ENCODE data around the gene MBP.
"Not testable (repeated sequence)": the region's sequence is repeated elsewhere in the genome, so short reads cannot be mapped to it uniquely, and the experiment has no call there.

The MBP gene

DNA sequence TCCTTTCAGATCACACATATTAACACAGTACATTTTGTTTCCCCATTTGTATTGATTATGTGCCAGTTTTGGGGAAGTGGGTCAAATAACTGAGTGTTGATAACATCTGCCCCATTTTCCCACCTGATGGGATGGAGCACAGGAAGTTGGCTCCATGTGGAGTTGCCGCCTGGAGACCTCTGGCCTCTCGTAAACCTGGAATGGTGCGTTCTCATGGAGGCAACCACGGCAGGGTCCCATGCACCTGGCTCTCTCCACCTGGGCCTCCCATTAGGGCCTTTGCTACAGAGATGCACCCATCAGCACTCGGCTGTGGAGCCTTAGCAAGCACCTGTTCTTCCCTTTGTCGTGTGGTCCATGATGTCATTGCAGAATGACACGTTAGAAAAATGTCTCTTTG is 130.6 kb downstream of the MBP start:
- Mint-ChIP-seq H3K4me1 (ENCODE audit: low read depth) (peaks cover 31% of the 10 kb centered on the region), H3K4me3 (no peak overlapping the region), H3K9me3 (no peaks in the 10 kb centered on the region), H3K36me3 (ENCODE audit: low read depth) (no peaks in the 10 kb centered on the region), H3K27ac (no peak overlapping the region), H3K27me3 (no peaks in the 10 kb centered on the region)

DNA sequence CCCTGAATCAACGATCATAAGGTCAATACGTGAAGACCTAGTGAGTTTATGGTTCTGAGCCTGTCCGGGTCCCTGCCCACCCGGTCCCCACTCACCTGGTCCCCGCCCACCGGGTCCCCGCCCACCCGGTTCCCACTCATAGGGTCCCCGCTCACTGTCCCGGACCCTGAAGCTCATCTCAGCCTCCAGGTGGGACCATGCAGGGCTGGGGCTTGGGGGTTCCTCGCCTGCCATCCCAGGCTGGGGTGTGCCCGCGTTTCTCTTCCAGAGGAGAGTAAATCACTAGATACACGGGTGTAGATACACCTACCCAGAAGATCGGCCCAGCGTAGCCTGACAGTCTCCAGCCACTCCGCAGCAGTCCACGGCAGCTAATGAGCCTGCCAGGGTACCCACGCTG is 131.5 kb downstream of the MBP start:
- H3K4me1 Mint-ChIP-seq (ENCODE audit: low read depth), result peaks cover 29% of the 10 kb centered on the region
- H3K27ac Mint-ChIP-seq, result no peak overlapping the region
- H3K36me3 Mint-ChIP-seq (ENCODE audit: low read depth), result no peaks in the 10 kb centered on the region
- no peaks in the 10 kb centered on the region for H3K9me3 Mint-ChIP-seq
- no peak overlapping the region for H3K4me3 Mint-ChIP-seq
- no peaks in the 10 kb centered on the region for H3K27me3 Mint-ChIP-seq

DNA sequence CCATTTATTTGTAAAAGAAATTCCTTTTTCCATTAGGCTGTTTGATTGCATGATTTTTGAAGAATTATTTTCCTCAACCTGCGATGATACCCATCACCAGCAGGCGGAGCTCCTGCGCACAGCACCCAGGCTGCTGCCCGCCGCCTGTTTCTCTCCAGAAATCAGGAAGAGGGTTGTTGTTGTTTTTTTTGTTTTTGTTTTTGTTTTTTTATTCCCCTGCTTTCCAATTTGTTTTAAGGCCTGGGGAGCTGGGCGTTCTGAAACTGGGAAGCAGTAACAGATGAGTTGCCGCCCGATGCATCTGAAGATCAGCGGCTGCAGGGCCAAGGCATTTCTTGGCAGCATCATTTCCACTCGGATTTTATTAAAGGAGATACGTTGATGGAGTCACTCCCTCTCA is 132.1 kb downstream of the MBP start:
- Mint-ChIP-seq H3K27ac (peak overlapping the region; percentile 21), H3K4me1 (ENCODE audit: low read depth) (peaks cover 23% of the 10 kb centered on the region)

DNA sequence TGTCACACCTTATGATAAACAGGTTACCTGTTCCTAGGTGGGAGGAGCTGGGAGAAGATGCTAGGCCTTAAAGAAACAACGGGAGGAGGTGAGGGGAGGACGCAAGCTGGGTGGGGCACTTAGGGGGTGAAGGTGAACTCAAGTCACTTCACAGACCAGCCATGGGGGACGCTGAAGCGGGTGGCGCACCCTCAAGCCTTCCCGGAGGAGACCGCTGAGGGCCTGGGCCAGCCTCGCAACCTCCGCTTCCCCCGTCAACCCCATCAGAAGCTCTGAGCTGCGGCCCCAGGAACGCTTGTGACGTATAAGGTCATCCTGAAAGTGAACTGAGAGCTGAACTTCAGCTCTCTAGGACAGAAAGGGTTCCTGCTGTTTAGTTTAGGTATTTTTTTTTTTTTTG is 133.5 kb downstream of the MBP start:
- H3K27ac Mint-ChIP-seq, result no peak overlapping the region
- H3K36me3 Mint-ChIP-seq (ENCODE audit: low read depth), result no peaks in the 10 kb centered on the region
- H3K9me3 Mint-ChIP-seq, result no peaks in the 10 kb centered on the region
- H3K4me3 Mint-ChIP-seq, result no peak overlapping the region
- H3K27me3 Mint-ChIP-seq, result no peaks in the 10 kb centered on the region
- H3K4me1 Mint-ChIP-seq (ENCODE audit: low read depth), result peaks cover 10% of the 10 kb centered on the region

More for the DNA sequence above, 132.1 kb downstream of the MBP start:
- H3K36me3 Mint-ChIP-seq (ENCODE audit: low read depth), result no peaks in the 10 kb centered on the region
- no peaks in the 10 kb centered on the region for H3K27me3 Mint-ChIP-seq
- no peak overlapping the region for H3K4me3 Mint-ChIP-seq
- no peaks in the 10 kb centered on the region for H3K9me3 Mint-ChIP-seq

DNA sequence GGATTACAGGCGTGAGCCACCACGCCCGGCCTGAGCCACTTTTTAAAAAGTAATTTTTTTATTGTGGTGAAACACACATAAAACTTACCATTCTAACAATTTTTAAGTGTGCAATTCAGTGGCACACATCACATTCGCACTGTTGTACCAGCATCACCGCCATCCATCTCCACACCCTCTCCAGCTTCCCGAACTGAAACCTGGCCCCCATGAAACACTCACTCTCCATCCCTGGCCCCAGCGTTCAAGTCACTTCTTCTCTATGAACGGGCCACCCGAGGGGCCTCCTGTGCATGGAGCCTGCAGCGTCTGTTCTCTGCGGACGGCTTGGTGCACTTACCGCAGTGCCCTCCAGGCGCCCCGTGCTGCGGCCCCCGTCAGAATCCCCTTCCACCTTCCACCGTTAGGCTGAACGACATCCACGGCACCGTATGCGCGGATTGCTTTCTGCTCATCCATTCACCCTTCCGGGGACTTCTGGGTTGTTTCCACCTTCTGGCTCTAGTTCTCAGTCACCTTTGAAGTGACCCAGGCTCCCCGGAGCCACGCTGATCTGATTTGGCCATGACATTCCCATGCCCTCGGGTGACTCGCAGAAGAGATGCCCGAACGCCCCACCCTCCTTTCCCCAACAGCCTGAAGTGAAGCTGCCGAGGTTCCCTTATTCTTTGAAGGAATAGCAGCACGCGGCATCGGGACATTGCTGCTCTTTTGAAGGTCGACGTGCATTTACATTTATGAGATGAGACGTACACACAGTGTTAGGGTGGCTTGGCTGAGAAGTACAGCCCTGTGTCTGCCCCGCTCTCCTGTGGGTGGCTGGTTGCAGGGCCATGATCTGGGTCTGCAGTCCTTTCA is 134.4 kb downstream of the MBP start:
- H3K27ac Mint-ChIP-seq, result no peak overlapping the region
- peaks cover 10% of the 10 kb centered on the region for H3K4me1 Mint-ChIP-seq (ENCODE audit: low read depth)
- H3K36me3 Mint-ChIP-seq (ENCODE audit: low read depth), result no peaks in the 10 kb centered on the region
- no peaks in the 10 kb centered on the region for H3K27me3 Mint-ChIP-seq
- no peaks in the 10 kb centered on the region for H3K9me3 Mint-ChIP-seq
- H3K4me3 Mint-ChIP-seq, result no peak overlapping the region

DNA sequence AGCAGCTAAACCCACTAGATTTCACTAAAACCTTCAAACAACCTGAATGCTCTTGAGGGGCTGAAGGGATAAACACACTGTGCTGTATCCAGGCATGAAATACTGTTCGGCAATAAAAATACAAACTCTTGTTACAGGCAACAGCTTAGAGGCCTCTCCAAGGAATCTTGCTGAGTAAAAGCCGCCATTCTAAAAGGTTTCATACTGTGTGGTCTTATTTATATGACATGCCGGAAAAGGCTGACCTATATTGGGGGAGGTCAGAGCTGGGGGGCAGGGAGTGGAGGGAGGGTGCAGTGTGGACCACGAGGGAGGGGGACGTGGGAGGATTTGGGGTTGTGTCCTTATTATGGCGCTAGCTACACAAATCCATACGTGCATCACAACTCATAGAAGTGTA is 136.2 kb downstream of the MBP start:
- Mint-ChIP-seq H3K27me3 (no peaks in the 10 kb centered on the region), H3K36me3 (ENCODE audit: low read depth) (no peaks in the 10 kb centered on the region), H3K27ac (no peak overlapping the region), H3K4me3 (no peak overlapping the region), H3K9me3 (no peaks in the 10 kb centered on the region), H3K4me1 (ENCODE audit: low read depth) (peaks cover 6% of the 10 kb centered on the region)

DNA sequence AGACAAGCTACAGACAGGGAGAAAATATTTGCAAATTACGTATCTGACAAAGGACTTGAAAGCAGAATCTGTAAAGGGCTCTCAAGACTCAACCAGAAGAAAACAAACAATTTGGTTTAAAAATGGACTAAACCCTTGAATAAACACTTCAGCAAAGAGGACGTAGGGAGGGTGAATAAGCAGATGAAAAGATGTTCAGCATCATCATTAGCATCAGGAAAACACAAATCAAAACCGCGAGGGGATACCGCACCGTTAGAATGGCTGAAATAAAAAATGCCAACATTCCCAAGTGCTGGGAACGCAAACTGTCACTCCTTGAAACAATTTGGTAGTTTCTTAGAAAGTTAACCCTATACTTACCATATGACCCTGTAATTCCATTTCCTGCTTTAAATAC is 136.7 kb downstream of the MBP start:
- no peaks in the 10 kb centered on the region for H3K27me3 Mint-ChIP-seq
- no peak overlapping the region for H3K27ac Mint-ChIP-seq
- H3K36me3 Mint-ChIP-seq (ENCODE audit: low read depth), result no peaks in the 10 kb centered on the region
- H3K4me1 Mint-ChIP-seq (ENCODE audit: low read depth), result peaks cover 6% of the 10 kb centered on the region
- H3K9me3 Mint-ChIP-seq, result no peaks in the 10 kb centered on the region
- H3K4me3 Mint-ChIP-seq, result no peak overlapping the region

DNA sequence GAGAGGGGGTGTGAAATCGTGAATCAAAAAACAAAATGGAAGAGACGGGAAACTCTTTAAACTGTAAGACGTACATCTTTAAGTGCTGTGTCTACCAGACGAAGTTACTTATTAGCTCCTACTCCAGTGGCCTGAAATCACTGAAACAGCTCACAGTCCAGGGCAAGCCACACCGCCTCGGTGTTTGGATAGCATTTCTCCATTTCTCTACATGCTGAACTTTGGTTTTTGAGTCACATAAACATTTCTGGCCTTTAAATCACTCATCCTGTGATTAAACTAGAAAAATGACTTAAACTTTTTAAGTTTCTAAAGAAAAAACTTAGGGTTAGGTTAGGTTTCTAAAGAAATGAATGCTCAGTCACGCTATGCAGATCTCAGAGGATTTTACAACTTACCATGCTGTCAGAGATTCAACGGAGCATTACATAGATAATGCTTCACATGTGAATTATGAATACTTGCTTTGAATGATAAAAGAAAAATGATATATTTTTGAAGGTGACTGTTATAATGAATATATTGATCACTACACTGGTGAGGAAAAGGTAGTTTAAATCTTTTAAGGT is 138.4 kb downstream of the MBP start:
- no peaks in the 10 kb centered on the region for H3K4me1 Mint-ChIP-seq (ENCODE audit: low read depth)
- no peaks in the 10 kb centered on the region for H3K27me3 Mint-ChIP-seq
- no peak overlapping the region for H3K4me3 Mint-ChIP-seq
- no peak overlapping the region for H3K27ac Mint-ChIP-seq
- no peaks in the 10 kb centered on the region for H3K9me3 Mint-ChIP-seq
- no peaks in the 10 kb centered on the region for H3K36me3 Mint-ChIP-seq (ENCODE audit: low read depth)

DNA sequence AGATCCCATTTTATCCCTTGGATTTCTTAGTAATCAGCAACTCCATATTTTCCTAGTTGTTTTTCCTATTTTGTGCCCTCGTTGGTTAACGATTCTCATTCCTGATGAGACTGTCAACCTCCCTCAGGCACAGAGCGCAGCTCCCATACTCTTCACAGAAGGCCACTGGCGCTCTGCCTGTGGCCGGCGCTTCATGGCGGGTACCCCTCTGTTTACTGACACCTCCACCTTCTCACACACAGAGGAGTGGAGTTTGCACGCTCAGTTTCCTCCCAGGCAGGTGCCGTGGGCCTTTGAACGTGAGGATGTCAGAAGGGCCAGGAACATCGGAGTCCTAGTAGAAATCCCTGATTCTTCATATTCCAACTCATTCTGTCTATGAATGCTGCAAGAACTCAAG is 139.0 kb downstream of the MBP start:
- H3K36me3 Mint-ChIP-seq (ENCODE audit: low read depth), result no peaks in the 10 kb centered on the region

DNA sequence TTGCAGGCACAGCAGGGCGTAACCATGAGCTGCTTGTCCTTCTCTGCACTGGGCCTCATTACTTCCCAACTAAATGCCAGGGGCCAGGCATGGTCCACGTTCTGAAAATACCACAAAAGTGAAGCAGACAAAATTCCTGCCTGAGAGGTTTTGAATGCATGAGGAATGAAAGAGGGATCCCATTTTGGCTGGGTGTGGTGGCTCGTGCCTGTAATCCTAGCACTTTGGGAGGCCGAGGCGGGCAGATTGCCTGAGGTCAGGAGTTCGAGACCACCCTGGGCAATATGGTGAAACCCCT is 139.5 kb downstream of the MBP start:
- Mint-ChIP-seq H3K4me3 (no peak overlapping the region), H3K36me3 (ENCODE audit: low read depth) (no peaks in the 10 kb centered on the region), H3K4me1 (ENCODE audit: low read depth) (no peaks in the 10 kb centered on the region), H3K27me3 (no peaks in the 10 kb centered on the region), H3K9me3 (no peaks in the 10 kb centered on the region), H3K27ac (no peak overlapping the region)

More for the DNA sequence above, 139.0 kb downstream of the MBP start:
- H3K4me3 Mint-ChIP-seq, result no peak overlapping the region
- no peaks in the 10 kb centered on the region for H3K9me3 Mint-ChIP-seq
- H3K4me1 Mint-ChIP-seq (ENCODE audit: low read depth), result no peaks in the 10 kb centered on the region
- H3K27ac Mint-ChIP-seq, result no peak overlapping the region
- H3K27me3 Mint-ChIP-seq, result no peaks in the 10 kb centered on the region

DNA sequence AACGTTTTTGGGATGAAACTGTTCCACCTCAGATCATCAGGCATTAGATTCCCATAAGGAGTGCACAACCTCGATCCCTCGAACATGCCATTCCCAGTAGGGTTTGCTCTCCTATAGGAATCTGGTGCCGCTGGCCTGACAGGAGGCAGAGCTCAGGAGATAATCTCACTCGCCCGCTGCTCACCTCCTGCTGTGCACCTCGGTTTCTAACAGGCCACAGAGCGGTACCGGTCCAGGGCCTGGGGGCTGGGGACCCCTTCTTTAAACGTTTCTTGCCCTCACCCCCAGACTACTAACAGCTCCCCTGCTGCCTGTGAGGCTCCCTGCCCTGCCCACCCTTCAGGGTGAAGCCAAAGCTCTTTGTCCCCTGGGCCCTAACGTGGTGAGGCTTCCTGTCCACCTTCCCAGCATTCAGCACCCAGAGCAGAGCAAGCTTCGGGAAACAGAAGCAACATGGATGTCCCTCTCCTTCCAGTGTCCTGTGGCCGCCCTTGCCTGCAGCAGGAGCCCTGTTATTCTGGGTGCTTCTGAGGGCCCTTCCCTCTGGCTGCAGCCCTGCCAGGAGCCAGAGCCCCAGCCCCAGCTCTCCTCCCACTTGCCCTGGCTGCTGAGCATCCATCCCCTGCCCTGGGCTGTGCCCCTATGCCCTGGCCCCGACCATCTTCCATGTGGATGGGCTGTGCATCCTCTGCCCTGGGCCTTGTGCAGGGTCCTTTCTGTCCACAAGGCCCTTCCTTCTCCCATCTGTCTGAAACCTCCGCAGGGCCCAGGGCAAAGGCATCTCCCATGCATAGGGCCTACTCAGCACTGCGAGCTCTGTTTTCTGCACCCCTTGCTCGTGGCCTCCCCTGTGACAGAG is 140.1 kb downstream of the MBP start:
- H3K4me1 Mint-ChIP-seq (ENCODE audit: low read depth), result no peaks in the 10 kb centered on the region
- no peaks in the 10 kb centered on the region for H3K27me3 Mint-ChIP-seq
- H3K27ac Mint-ChIP-seq, result no peak overlapping the region
- H3K4me3 Mint-ChIP-seq, result no peak overlapping the region
- H3K9me3 Mint-ChIP-seq, result no peaks in the 10 kb centered on the region
- H3K36me3 Mint-ChIP-seq (ENCODE audit: low read depth), result no peaks in the 10 kb centered on the region

DNA sequence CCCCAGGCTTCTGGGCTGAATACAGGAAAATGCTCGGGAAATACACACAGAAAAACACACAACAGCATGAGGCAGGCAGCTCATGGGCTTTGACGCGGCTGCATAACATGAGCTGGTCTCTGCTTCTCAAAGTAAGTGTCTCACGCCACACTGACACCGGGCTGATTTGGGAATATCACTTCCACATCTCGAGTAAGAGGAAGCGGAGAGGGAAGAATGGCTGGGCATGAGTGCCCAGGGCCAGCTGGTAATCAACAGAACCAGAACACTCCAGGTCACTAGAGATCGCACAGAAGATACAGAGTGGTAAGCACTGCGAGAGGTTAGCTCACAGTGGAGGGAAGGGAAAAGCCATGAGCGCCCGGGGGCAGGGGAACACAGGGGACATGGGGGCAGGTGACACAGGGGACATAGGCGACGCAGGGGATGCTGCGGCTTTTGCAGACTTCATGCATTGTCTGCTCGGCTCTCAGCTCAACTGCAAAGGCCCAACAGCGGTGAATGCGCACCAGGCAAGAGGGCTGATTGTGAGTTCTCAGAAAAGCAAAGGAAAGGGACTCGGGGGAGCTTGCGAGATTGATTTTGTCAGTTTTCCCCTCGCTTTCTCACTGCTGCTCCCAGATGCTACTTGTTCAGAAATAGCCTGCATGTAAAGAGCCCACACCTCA is 141.4 kb downstream of the MBP start:
- Mint-ChIP-seq H3K27ac (no peak overlapping the region), H3K4me1 (ENCODE audit: low read depth) (no peaks in the 10 kb centered on the region), H3K9me3 (no peaks in the 10 kb centered on the region), H3K27me3 (no peaks in the 10 kb centered on the region), H3K4me3 (no peak overlapping the region), H3K36me3 (ENCODE audit: low read depth) (no peaks in the 10 kb centered on the region)

DNA sequence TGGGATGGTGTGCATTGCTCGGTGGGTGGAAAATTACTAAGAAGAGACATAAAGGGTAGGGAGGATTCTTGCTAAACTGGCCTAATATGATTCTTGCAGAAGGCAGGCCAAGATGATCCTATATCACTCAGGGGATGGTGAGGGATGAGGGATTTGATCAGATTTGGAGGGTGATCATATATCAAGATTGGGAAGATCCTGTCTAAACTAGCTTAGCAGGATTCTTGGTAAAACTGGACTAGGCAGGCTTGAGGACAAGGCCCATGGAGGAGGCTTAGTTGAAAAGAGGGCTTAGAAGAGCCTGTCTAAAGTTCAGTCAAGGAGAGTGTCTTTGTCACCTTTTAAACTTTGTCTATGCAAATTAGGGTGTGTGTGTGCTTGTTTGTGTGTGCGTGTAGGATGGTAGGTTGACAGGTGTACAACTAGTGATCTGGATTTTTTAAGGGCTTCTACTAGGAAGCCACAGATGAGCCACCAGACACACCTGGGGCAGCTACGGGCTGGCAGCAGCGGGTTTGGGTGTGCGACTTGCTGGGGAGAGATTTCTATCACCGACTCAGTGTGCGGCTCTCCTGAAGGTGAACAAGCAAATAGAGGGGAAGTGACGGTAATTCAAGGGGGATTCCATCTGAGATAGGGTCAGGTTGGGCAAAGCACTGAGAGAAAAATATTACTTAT is 142.1 kb downstream of the MBP start:
- H3K4me1 Mint-ChIP-seq (ENCODE audit: low read depth); H3K27ac Mint-ChIP-seq; H3K4me3 Mint-ChIP-seq; H3K9me3 Mint-ChIP-seq; H3K36me3 Mint-ChIP-seq (ENCODE audit: low read depth); H3K27me3 Mint-ChIP-seq: not testable (repeated sequence)

DNA sequence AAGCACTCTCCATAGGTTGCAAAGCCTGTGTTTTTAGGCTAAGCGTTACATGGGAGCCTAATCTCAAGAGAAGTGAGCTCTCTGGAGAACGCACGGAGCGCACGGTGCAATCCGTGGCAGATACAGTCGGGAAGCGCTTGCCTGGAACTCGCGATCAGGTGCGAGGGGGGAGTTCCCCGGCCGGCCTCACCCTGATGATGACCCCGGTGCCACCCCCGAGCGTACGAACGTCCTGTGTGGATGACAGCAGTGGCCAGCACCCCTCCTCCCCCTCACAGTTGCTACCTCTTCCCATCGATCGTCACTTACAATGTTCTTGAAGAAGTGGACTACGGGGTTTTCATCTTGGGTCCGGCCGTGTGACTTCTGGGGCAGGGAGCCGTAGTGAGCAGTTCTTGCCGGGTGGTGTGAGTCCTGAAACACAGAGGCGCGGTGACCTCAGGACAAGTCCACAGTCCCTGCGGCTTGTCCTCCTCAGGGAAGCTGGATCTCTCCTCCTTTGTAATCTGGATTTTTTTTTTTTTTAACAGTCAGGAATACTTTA is 142.9 kb downstream of the MBP start:
- Mint-ChIP-seq H3K27ac (no peak overlapping the region), H3K4me1 (ENCODE audit: low read depth) (no peaks in the 10 kb centered on the region), H3K4me3 (no peak overlapping the region), H3K36me3 (ENCODE audit: low read depth) (no peaks in the 10 kb centered on the region), H3K27me3 (no peaks in the 10 kb centered on the region), H3K9me3 (no peaks in the 10 kb centered on the region)
